Thyroid gland (tissue), 4 donors: ENCODE measurements around the gene FOXC1. TPM values are rescaled to one million over a fixed set of nuclear protein-coding genes. Genes with fewer than 3 reads are reported as not detected.

Source experiments
- DNase-seq, 2 donors: peaks; one replicate each; pipeline ENCODE4 v3.0.0-alpha.2; 2019
- H3K27ac ChIP-seq, 3 donors: fragments of 200-600 bp; sonication (generic); 1 replicate in 2 of 3; 2 replicates in 1 of 3; pipeline ENCODE4 v1.5.1; 2016 to 2019; ENCODE audit warnings: mild to moderate bottlenecking in 1 of 3, moderate library complexity in 1 of 3
- H3K27me3 ChIP-seq: fragments of 200-600 bp; sonication (generic); one replicate; pipeline ENCODE4 v1.5.1; 2019
- H3K36me3 ChIP-seq, 2 donors: fragments of 200-600 bp; sonication (generic); one replicate each; pipeline ENCODE4 v1.5.1; 2016 to 2019
- H3K4me1 ChIP-seq, 2 donors: fragments of 200-600 bp; sonication (generic); one replicate each; pipeline ENCODE4 v1.5.1; 2017 to 2019
- H3K4me3 ChIP-seq, 3 donors: fragments of 200-600 bp; sonication (generic); replicated peaks in 1 of 3; 1 replicate in 2 of 3; 2 replicates in 1 of 3; pipeline ENCODE4 v1.5.1; 2016; ENCODE audit warnings: mild to moderate bottlenecking in 1 of 3
- H3K9me3 ChIP-seq: fragments of 200-600 bp; sonication (generic); one replicate; pipeline ENCODE4 v1.5.1; 2017
- CTCF ChIP-seq, 6 experiments: fragments of 200-600 bp in 3 of 6; fragments of 450-650 bp in 3 of 6; sonication (generic) in 3 of 6; IDR thresholded peaks; one replicate each; pipeline ENCODE4 v1.5.1; 2016 to 2019; ENCODE audit warnings: antibody characterized with exemption in 6 of 6, mild to moderate bottlenecking in 2 of 6, inconsistent platforms in 1 of 6, moderate library complexity in 1 of 6
- POLR2A ChIP-seq, 2 donors: fragments of 450-650 bp; IDR thresholded peaks; one replicate each; pipeline ENCODE4 v1.6.1; 2017; ENCODE audit warnings: antibody characterized with exemption in 2 of 2, mild to moderate bottlenecking in 2 of 2, moderate library complexity in 1 of 2
- WGBS, 2 donors: methylation state at CpG; one replicate each; pipeline ENCODE4 v1.1.5; 2017; 5-methylcytosine and 5-hydroxymethylcytosine counted together
- intact Hi-C: fragments of 100-400 bp; cut with DNase I; formaldehyde crosslinking; loops from one replicate; pipeline ENCODE4 v1.15.1; 2023
- total RNA-seq, 4 donors: library from RNA; depleted of rRNA; stranded (reverse); fragments of >200 nt; gene quantifications; one replicate each; pipeline ENCODE4 v1.2.3, GENCODE V29; 2016

The FOXC1 gene
- total RNA-seq: 1 to 10 TPM; 3.8 to 8.1 (median 5.5) TPM

- peaks cover 56% of the 10 kb centered on the region for H3K27me3 ChIP-seq
- peak within 1 kb of the TSS; percentile 62 to 88 (median 88) for H3K27ac ChIP-seq
- peak; percentile 79 to 81 for DNase-seq
- peak within 1 kb of the TSS in 2 of 3 donors; percentile 51 to 56 for H3K4me3 ChIP-seq
- H3K4me1 ChIP-seq: peaks cover 15 to 45% of the 10 kb centered on the region in 2 donors
- no peaks in the 10 kb centered on the region for H3K36me3 ChIP-seq
- 1% methylated on average over 47 of the region's 115 CpGs; no CpG with 5 or more reads in 1 of the 2 donors for WGBS, 2 donors
- no peak for TF ChIP-seq CTCF (IDR thresholded peaks at IDR 0.05)
- peak in 1 of 2 donors; percentile 58 for TF ChIP-seq POLR2A (IDR thresholded peaks at IDR 0.05)
- H3K9me3 ChIP-seq: no peaks in the 10 kb centered on the region
- intact Hi-C loops: loop anchor here (5.0 kb wide), 1 partner anchor 637 kb away; the partner anchor contains the start of gene GMDS
Observed at GRCh38 chr6:1609648-1610496, at the start of gene FOXC1. Gene FOXC1, plus strand, starts transcription at chr6:1609915. Its CDS starts 531 bp downstream, at chr6:1610446.

GRCh38 chr6:1560281-1561058 lies 49.2 kb upstream of the FOXC1 start:
- TF ChIP-seq CTCF (IDR thresholded peaks at IDR 0.05) (no peak), POLR2A (IDR thresholded peaks at IDR 0.05) (no peak)
- no peak overlapping the region for H3K27ac ChIP-seq
- no peaks in the 10 kb centered on the region for H3K27me3 ChIP-seq
- 89 to 93% methylated on average over 4 of the region's 4 CpGs for WGBS, 2 donors
- H3K36me3 ChIP-seq: no peaks in the 10 kb centered on the region
- intact Hi-C loops: no loop called here
- H3K4me1 ChIP-seq: peaks cover 0 to 2% of the 10 kb centered on the region in 2 donors
- H3K4me3 ChIP-seq: no peak overlapping the region
- DNase-seq: no peak
- H3K9me3 ChIP-seq: no peaks in the 10 kb centered on the region

- no peaks in the 10 kb centered on the region for H3K36me3 ChIP-seq
Observed at GRCh38 chr6:1561355-1561754, 48.4 kb upstream of the FOXC1 start.

GRCh38 chr6:1562171-1562955 lies 47.4 kb upstream of the FOXC1 start:
- Histone ChIP-seq H3K27me3 (no peaks in the 10 kb centered on the region), H3K4me1 (no peaks in the 10 kb centered on the region), H3K4me3 (no peak overlapping the region), H3K9me3 (no peaks in the 10 kb centered on the region), H3K27ac (no peak overlapping the region), H3K36me3 (no peaks in the 10 kb centered on the region)
- intact Hi-C loops: no loop called here
- TF ChIP-seq CTCF (IDR thresholded peaks at IDR 0.05) (no peak), POLR2A (IDR thresholded peaks at IDR 0.05) (no peak)
- WGBS, 2 donors: 88 to 92% methylated on average over 4 of the region's 4 CpGs
- DNase-seq: no peak

More at GRCh38 chr6:1561355-1561754, 48.4 kb upstream of the FOXC1 start:
- Histone ChIP-seq H3K4me1 (no peaks in the 10 kb centered on the region), H3K9me3 (no peaks in the 10 kb centered on the region), H3K4me3 (no peak overlapping the region), H3K27ac (no peak overlapping the region), H3K27me3 (no peaks in the 10 kb centered on the region)
- no peak for DNase-seq
- intact Hi-C loops: no loop called here
- no peak for TF ChIP-seq POLR2A (IDR thresholded peaks at IDR 0.05)
- no peak for TF ChIP-seq CTCF (IDR thresholded peaks at IDR 0.05)
- 79 to 90% methylated on average over 2 of the region's 2 CpGs for WGBS, 2 donors
